Measurements from ENCODE around the gene GNAI3. TPM values are rescaled to one million over a fixed set of nuclear protein-coding genes. Genes with fewer than 3 reads are reported as not detected.

Gene GNAI3
- polyA plus RNA-seq, 1 donor from 2014 or later: 10.6 TPM

DNA sequence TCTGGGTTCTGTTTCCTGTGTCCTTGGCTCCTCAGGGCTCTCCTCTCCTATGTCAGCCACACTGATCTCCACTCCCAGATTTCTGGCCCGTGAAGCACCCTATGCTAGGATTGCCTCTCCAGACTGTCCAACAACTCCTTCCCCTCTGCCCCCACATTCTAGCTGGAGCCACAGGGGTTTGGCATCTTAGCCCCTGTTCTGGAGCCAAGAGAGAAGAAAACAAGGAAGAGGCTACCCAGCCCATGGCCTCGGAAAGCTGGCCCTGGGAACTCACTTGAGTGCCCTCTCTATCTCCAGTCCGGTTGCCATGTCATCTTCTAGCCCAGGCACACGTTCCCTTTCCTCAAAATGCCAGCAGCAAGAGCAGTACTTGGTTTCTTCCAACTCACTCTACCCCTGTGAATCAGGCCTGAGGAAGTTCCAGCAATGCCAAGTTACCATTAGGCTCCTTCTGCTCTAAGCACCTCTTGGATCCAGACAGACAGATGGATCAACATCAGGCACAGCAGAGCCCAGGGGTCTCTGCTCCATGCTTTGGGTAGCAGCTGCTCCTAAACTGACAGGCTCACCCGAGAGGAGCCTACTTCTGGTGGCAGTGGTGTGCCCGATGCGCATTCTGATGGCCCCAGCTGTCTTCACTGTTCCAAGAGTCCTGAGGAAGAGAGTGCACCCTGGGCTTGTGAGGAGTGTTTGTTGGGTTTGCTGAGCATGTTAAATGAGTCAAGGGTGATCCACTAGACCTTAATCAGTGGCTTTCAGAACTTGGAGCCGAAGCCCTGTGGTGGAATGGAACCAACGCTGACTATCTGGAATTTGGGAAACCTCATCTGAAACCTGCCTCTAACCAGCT is 20.3 kb upstream of the GNAI3 start:
- no peak overlapping the region for H3K9ac ChIP-seq (ENCODE audit: low read length)
- H3K36me3 ChIP-seq (ENCODE audit: insufficient read depth, low read length): no peaks in the 10 kb centered on the region
- H3K9me3 ChIP-seq (ENCODE audit: low read length): no peaks in the 10 kb centered on the region
- TF ChIP-seq SMC3 (conservative IDR thresholded peaks at IDR 0.05; ENCODE audit: poor library complexity) (no peak), EP300 (conservative IDR thresholded peaks at IDR 0.05; ENCODE audit: poor library complexity, severe bottlenecking) (no peak), RAD21 (conservative IDR thresholded peaks at IDR 0.05) (no peak), POLR2AphosphoS5 (IDR thresholded peaks at IDR 0.05) (no peak), TAF1 (IDR thresholded peaks at IDR 0.05; ENCODE audit: low read depth) (no peak), MXI1 (conservative IDR thresholded peaks at IDR 0.05; ENCODE audit: poor library complexity, severe bottlenecking) (no peak), EZH2 (IDR thresholded peaks at IDR 0.05; ENCODE audit: borderline replicate concordance, insufficient read depth, low read length, poor library complexity, severe bottlenecking) (no peak)
- TF ChIP-seq, protein P1, sequence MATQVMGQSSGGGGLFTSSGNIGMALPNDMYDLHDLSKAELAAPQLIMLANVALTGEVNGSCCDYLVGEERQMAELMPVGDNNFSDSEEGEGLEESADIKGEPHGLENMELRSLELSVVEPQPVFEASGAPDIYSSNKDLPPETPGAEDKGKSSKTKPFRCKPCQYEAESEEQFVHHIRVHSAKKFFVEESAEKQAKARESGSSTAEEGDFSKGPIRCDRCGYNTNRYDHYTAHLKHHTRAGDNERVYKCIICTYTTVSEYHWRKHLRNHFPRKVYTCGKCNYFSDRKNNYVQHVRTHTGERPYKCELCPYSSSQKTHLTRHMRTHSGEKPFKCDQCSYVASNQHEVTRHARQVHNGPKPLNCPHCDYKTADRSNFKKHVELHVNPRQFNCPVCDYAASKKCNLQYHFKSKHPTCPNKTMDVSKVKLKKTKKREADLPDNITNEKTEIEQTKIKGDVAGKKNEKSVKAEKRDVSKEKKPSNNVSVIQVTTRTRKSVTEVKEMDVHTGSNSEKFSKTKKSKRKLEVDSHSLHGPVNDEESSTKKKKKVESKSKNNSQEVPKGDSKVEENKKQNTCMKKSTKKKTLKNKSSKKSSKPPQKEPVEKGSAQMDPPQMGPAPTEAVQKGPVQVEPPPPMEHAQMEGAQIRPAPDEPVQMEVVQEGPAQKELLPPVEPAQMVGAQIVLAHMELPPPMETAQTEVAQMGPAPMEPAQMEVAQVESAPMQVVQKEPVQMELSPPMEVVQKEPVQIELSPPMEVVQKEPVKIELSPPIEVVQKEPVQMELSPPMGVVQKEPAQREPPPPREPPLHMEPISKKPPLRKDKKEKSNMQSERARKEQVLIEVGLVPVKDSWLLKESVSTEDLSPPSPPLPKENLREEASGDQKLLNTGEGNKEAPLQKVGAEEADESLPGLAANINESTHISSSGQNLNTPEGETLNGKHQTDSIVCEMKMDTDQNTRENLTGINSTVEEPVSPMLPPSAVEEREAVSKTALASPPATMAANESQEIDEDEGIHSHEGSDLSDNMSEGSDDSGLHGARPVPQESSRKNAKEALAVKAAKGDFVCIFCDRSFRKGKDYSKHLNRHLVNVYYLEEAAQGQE (IDR thresholded peaks at IDR 0.05; ENCODE audit: borderline replicate concordance): no peak
- TF ChIP-seq, protein P2, sequence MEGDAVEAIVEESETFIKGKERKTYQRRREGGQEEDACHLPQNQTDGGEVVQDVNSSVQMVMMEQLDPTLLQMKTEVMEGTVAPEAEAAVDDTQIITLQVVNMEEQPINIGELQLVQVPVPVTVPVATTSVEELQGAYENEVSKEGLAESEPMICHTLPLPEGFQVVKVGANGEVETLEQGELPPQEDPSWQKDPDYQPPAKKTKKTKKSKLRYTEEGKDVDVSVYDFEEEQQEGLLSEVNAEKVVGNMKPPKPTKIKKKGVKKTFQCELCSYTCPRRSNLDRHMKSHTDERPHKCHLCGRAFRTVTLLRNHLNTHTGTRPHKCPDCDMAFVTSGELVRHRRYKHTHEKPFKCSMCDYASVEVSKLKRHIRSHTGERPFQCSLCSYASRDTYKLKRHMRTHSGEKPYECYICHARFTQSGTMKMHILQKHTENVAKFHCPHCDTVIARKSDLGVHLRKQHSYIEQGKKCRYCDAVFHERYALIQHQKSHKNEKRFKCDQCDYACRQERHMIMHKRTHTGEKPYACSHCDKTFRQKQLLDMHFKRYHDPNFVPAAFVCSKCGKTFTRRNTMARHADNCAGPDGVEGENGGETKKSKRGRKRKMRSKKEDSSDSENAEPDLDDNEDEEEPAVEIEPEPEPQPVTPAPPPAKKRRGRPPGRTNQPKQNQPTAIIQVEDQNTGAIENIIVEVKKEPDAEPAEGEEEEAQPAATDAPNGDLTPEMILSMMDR (IDR thresholded peaks at IDR 0.05; ENCODE audit: poor library complexity, severe bottlenecking): no peak
- H2AFZ ChIP-seq (ENCODE audit: low read depth, low read length): no peak overlapping the region
- H3K4me3 ChIP-seq (ENCODE audit: low read length): no peak overlapping the region
- no peaks in the 10 kb centered on the region for H3K27me3 ChIP-seq (ENCODE audit: insufficient read depth, low read depth, low read length)
- no peak overlapping the region for H3K4me2 ChIP-seq (ENCODE audit: low read length)
- H3K27ac ChIP-seq (ENCODE audit: low read length): no peak overlapping the region
- no peaks in the 10 kb centered on the region for H4K20me1 ChIP-seq (ENCODE audit: insufficient read depth)
- H3K79me2 ChIP-seq (replicated peaks; ENCODE audit: insufficient read depth, low read length): no peaks in the 10 kb centered on the region
- no peaks in the 10 kb centered on the region for H3F3A ChIP-seq (ENCODE audit: insufficient read depth, low read length, poor library complexity, severe bottlenecking)
- no peaks in the 10 kb centered on the region for H3K9me2 ChIP-seq (ENCODE audit: insufficient read depth, low read length)

DNA sequence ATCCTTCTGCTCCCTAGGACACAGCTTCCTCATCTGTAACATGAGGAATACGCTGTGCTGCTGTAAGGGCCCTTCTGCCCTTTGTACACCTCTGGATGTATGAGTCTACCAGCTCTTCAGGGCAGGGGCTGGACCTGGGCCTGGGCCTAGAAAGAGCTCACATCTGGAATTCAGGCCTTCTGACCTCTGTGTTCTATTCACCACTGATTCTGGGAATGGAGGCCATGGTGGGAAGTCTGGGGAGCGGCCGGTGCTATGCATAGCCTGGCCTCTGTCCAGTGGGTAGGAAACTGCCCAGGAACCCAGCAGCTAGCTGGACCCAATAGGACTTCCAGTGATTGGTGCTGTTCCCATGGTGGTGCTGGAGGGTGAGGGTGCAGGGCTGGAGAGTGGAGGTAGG is 19.7 kb upstream of the GNAI3 start:
- no peaks in the 10 kb centered on the region for H3K79me2 ChIP-seq (replicated peaks; ENCODE audit: insufficient read depth, low read length)
- no peak overlapping the region for H2AFZ ChIP-seq (ENCODE audit: low read depth, low read length)
- no peak overlapping the region for H3K4me3 ChIP-seq (ENCODE audit: low read length)
- no peaks in the 10 kb centered on the region for H3K27me3 ChIP-seq (ENCODE audit: insufficient read depth, low read depth, low read length)
- H3K27ac ChIP-seq (ENCODE audit: low read length): no peak overlapping the region
- no peak overlapping the region for H3K4me2 ChIP-seq (ENCODE audit: low read length)
- no peak for TF ChIP-seq EZH2 (IDR thresholded peaks at IDR 0.05; ENCODE audit: borderline replicate concordance, insufficient read depth, low read length, poor library complexity, severe bottlenecking)
- TF ChIP-seq, protein P1 (IDR thresholded peaks at IDR 0.05; ENCODE audit: borderline replicate concordance): no peak
- TF ChIP-seq RAD21 (conservative IDR thresholded peaks at IDR 0.05): no peak
- no peak for TF ChIP-seq POLR2AphosphoS5 (IDR thresholded peaks at IDR 0.05)
- TF ChIP-seq, protein P2 (IDR thresholded peaks at IDR 0.05; ENCODE audit: poor library complexity, severe bottlenecking): no peak
- no peak for TF ChIP-seq SMC3 (conservative IDR thresholded peaks at IDR 0.05; ENCODE audit: poor library complexity)
- TF ChIP-seq TAF1 (IDR thresholded peaks at IDR 0.05; ENCODE audit: low read depth): no peak
- no peak for TF ChIP-seq EP300 (conservative IDR thresholded peaks at IDR 0.05; ENCODE audit: poor library complexity, severe bottlenecking)
- no peak for TF ChIP-seq MXI1 (conservative IDR thresholded peaks at IDR 0.05; ENCODE audit: poor library complexity, severe bottlenecking)
- H3F3A ChIP-seq (ENCODE audit: insufficient read depth, low read length, poor library complexity, severe bottlenecking): no peaks in the 10 kb centered on the region
- no peaks in the 10 kb centered on the region for H3K9me3 ChIP-seq (ENCODE audit: low read length)
- no peaks in the 10 kb centered on the region for H3K36me3 ChIP-seq (ENCODE audit: insufficient read depth, low read length)
- H4K20me1 ChIP-seq (ENCODE audit: insufficient read depth): no peaks in the 10 kb centered on the region
- no peak overlapping the region for H3K9ac ChIP-seq (ENCODE audit: low read length)
- H3K9me2 ChIP-seq (ENCODE audit: insufficient read depth, low read length): no peaks in the 10 kb centered on the region

All from neural cell (in vitro differentiated cells).